LNCaP clone FGC (cell line): ENCODE results near the gene GAS6.

Experiments used
- DNase-seq: peaks from one replicate; pipeline ENCODE4 v3.0.0-alpha.2; 2011; ENCODE audit warnings: low read depth
- H3K4me3 ChIP-seq: 2 replicates; pipeline ENCODE4 v1.5.1; 2011; ENCODE audit warnings: mild to moderate bottlenecking, low read depth, low read length, control low read depth
- CTCF ChIP-seq: IDR thresholded peaks from 2 replicates; pipeline ENCODE4 v1.5.1; 2012; ENCODE audit warnings: mild to moderate bottlenecking; ENCODE audit not compliant: control insufficient read depth, insufficient read depth; ENCODE audit errors: extremely low read depth

The GAS6 gene

DNA sequence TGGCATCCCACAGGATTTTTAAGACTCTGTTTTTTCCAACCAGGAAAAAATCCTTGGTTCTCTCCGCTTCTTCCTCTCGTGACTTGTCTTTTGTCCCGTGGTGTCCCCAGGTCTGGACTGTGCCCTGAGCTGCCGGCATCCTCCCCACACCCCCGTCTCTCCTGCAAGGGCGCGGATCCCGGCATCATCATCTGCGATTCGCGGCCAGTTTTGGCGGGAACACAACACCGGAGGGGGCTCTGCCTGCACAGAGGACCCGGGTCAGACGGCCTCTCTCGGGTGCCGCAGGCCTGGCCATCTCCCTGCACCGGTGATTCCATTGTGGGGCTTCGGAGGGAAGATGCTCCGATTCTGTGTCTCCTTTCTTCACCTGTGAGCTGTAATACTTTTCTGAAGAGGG, 18.8 kb upstream of the GAS6 start:
- no peak overlapping the region for H3K4me3 ChIP-seq
- TF ChIP-seq CTCF = no peak
- DNase-seq = no peak

DNA sequence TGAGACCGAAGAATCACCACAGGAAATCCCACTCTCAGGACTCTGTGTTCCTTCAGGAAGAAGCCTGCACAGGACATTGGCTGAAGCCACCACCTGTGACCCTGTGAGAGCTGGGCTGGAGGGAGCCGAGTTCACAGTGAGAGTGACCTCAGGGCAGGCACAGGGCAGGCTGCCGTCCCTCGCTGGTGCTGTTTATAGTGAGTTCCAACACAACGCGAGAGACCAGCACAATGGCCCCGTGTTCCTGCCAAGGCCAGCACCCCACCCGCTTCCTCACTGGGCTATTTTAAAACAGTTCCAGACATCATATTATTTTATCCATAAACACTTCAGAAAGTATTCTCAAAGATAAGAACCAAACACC, 18.4 kb upstream of the GAS6 start:
- DNase-seq = no peak
- no peak overlapping the region for H3K4me3 ChIP-seq
- TF ChIP-seq CTCF = no peak

- TF ChIP-seq CTCF = no peak
- DNase-seq = no peak
- no peak overlapping the region for H3K4me3 ChIP-seq
These were observed 17.9 kb upstream of the GAS6 start for GRCh38 chr13:113881614-113882266.

DNA sequence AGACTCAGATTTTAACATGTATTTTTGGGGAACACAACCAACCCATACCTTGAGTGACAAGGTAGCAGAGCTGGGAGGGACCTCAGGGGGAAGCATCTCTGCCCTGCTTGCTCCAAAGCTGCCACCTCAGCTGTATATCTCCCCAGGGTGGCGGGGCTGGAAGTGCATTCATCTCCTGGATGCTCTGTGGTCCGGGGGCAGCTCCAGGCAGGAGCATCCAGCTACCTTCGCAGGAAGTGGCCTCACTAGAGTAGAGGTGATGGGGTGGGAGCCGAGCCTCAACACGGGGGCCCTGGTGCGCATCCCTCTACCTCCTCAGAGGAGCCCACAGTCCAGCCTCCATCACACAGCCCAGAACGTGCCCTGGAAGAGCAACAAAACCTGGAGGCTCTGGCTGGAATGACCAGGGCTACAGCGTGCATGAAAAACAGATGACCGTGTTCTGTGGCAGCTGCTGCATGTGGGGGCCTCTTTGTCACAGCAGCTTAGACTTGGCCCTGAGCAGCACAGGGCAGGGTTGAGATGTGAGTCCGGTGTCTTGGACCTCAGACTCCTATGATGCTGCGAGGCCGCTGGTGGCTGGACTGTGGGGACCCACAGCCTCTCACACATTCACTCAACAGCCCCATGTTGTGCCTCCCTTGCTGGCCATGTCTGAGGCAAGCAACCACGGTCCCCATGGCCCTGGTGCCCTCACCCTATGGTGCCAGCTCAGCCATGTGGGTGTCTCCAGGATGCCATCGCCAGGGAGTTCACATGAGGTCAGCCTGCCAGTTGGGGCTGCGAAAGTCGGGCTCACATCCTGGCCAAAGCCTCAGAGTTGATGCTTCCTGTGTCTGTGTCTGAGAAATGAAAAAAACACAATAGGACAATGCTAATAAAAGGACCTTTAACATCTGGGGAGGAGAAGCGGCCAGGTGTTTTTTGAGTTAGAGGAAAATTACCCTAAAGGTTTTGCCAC, 17.1 kb upstream of the GAS6 start:
- DNase-seq = no peak
- H3K4me3 ChIP-seq = no peak overlapping the region
- no peak for TF ChIP-seq CTCF

- no peak for TF ChIP-seq CTCF
- DNase-seq = no peak
- no peak overlapping the region for H3K4me3 ChIP-seq
These were observed 15.9 kb upstream of the GAS6 start for GRCh38 chr13:113879494-113880360.

DNA sequence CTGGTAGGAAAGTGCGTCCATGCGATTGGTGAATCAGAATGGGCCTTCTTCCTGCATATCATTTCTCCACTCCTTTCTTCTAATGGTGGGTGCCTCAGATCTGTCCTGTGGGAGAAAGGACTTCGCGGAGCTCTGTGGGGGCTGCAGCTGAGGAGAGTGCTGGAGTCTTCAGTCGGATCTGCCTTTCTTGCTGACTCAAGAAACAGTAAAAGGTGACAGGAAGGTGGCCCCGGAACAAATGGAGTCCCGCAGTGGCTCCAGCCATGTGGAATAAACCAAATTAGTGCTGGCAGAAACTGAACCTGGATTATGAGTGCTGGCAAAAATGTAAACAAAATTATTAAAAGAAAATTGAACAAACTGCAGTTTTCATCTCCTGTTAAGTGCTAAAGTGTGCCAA, 15.1 kb upstream of the GAS6 start:
- TF ChIP-seq CTCF = no peak
- no peak overlapping the region for H3K4me3 ChIP-seq
- DNase-seq = no peak
